Fibroblast of mammary gland (primary cell): ENCODE measurements around the gene GIPC3.

ENCODE experiments used
- DNase-seq: peaks from one replicate; pipeline ENCODE4 v3.0.0-alpha.2; 2010; ENCODE audit warnings: low read depth
- H3K4me3 ChIP-seq: 2 replicates; pipeline ENCODE4 v1.5.1; 2011; ENCODE audit warnings: low read depth, mild to moderate bottlenecking, low read length, moderate library complexity; ENCODE audit not compliant: control insufficient read depth
- CTCF ChIP-seq: conservative IDR thresholded peaks from 2 replicates; pipeline ENCODE4 v1.5.1; 2011; ENCODE audit warnings: low read depth, low read length, inconsistent platforms; ENCODE audit not compliant: control insufficient read depth, insufficient read depth

Gene GIPC3

GRCh38 chr19:3605361-3605760 lies 20.1 kb downstream of the GIPC3 start:
- DNase-seq: no peak
- H3K4me3 ChIP-seq: no peak overlapping the region
- TF ChIP-seq CTCF: no peak

- H3K4me3 ChIP-seq: peak overlapping the region; percentile 47
- DNase-seq: no peak
- TF ChIP-seq CTCF: no peak
Measured at GRCh38 chr19:3605770-3606169, 20.5 kb downstream of the GIPC3 start.

- TF ChIP-seq CTCF: no peak
- H3K4me3 ChIP-seq: peak overlapping the region; percentile 47
- no peak for DNase-seq
Measured at GRCh38 chr19:3606174-3606689, 21.0 kb downstream of the GIPC3 start.

- peak within 1 kb of the TSS; percentile 47 for H3K4me3 ChIP-seq
- TF ChIP-seq CTCF: no peak
- peak; percentile 49 for DNase-seq
Measured at GRCh38 chr19:3606690-3607289, 21.5 kb downstream of the GIPC3 start, which contains the start of gene TBXA2R. Gene TBXA2R (minus strand): TSS chr19:3606875. CDS start chr19:3600634, 6,241 bp downstream.

- TF ChIP-seq CTCF: no peak
- H3K4me3 ChIP-seq: peak overlapping the region; percentile 47
- DNase-seq: peak; percentile 40
Measured at GRCh38 chr19:3607303-3608078, 22.2 kb downstream of the GIPC3 start.

- no peak for DNase-seq
- no peak for TF ChIP-seq CTCF
Measured at GRCh38 chr19:3608079-3608641, 22.9 kb downstream of the GIPC3 start.

More at GRCh38 chr19:3608079-3608641, 22.9 kb downstream of the GIPC3 start:
- no peak overlapping the region for H3K4me3 ChIP-seq
